ENCODE results near the gene GDF10. TPM values are rescaled to one million over a fixed set of nuclear protein-coding genes. Genes with fewer than 3 reads are reported as not detected.
A peak's percentile ranks its signal among the peaks of the same experiment; 100 is the strongest.

The GDF10 gene
- total RNA-seq, 1 donor from 2014 or later: 46.8 TPM

- Mint-ChIP-seq H3K36me3 (peaks cover 4% of the 10 kb centered on the region), H3K27ac (no peak overlapping the region), H3K4me3 (peak overlapping the region; percentile 20), H3K9me3 (no peaks in the 10 kb centered on the region), H3K4me1 (ENCODE audit: unreplicated experiment) (peaks cover 50% of the 10 kb centered on the region), H3K27me3 (peaks cover 83% of the 10 kb centered on the region)
- no peak for DNase-seq (ENCODE audit: extremely low spot score, unreplicated experiment)
- no peak for TF ChIP-seq CTCF (conservative IDR thresholded peaks at IDR 0.05)
Observed at GRCh38 chr10:47298715-47299114, 1.3 kb upstream of the GDF10 start.

- Mint-ChIP-seq H3K4me1 (ENCODE audit: unreplicated experiment) (peaks cover 45% of the 10 kb centered on the region), H3K9me3 (no peaks in the 10 kb centered on the region), H3K4me3 (peak overlapping the region; percentile 91), H3K36me3 (peaks cover 4% of the 10 kb centered on the region), H3K27me3 (peaks cover 81% of the 10 kb centered on the region), H3K27ac (no peak overlapping the region)
- no peak for DNase-seq (ENCODE audit: extremely low spot score, unreplicated experiment)
- TF ChIP-seq CTCF (conservative IDR thresholded peaks at IDR 0.05): peak; percentile 62
Observed at GRCh38 chr10:47300429-47300931, 483 bp downstream of the GDF10 start.

GRCh38 chr10:47301833-47302232 lies 1.8 kb downstream of the GDF10 start:
- H3K4me1 Mint-ChIP-seq (ENCODE audit: unreplicated experiment): peaks cover 36% of the 10 kb centered on the region
- TF ChIP-seq CTCF (conservative IDR thresholded peaks at IDR 0.05): no peak
- peak overlapping the region; percentile 91 for H3K4me3 Mint-ChIP-seq
- H3K9me3 Mint-ChIP-seq: no peaks in the 10 kb centered on the region
- H3K27ac Mint-ChIP-seq: no peak overlapping the region
- no peak for DNase-seq (ENCODE audit: extremely low spot score, unreplicated experiment)
- peaks cover 4% of the 10 kb centered on the region for H3K36me3 Mint-ChIP-seq
- H3K27me3 Mint-ChIP-seq: peaks cover 79% of the 10 kb centered on the region

GRCh38 chr10:47303105-47303504 lies 3.1 kb downstream of the GDF10 start:
- DNase-seq (ENCODE audit: extremely low spot score, unreplicated experiment): no peak
- Mint-ChIP-seq H3K4me1 (ENCODE audit: unreplicated experiment) (peaks cover 30% of the 10 kb centered on the region), H3K27ac (no peak overlapping the region), H3K9me3 (no peaks in the 10 kb centered on the region), H3K4me3 (peak overlapping the region; percentile 79), H3K36me3 (peaks cover 4% of the 10 kb centered on the region), H3K27me3 (peaks cover 72% of the 10 kb centered on the region)
- TF ChIP-seq CTCF (conservative IDR thresholded peaks at IDR 0.05): no peak

GRCh38 chr10:47303866-47304265 lies 3.9 kb downstream of the GDF10 start:
- Mint-ChIP-seq H3K9me3 (no peaks in the 10 kb centered on the region), H3K4me1 (ENCODE audit: unreplicated experiment) (peaks cover 34% of the 10 kb centered on the region), H3K36me3 (peaks cover 4% of the 10 kb centered on the region), H3K27ac (no peak overlapping the region), H3K27me3 (peaks cover 71% of the 10 kb centered on the region), H3K4me3 (peak overlapping the region; percentile 79)
- TF ChIP-seq CTCF (conservative IDR thresholded peaks at IDR 0.05): no peak
- no peak for DNase-seq (ENCODE audit: extremely low spot score, unreplicated experiment)

GRCh38 chr10:47305566-47305965 lies 5.6 kb downstream of the GDF10 start:
- no peak for DNase-seq (ENCODE audit: extremely low spot score, unreplicated experiment)
- Mint-ChIP-seq H3K36me3 (peaks cover 8% of the 10 kb centered on the region), H3K9me3 (no peaks in the 10 kb centered on the region), H3K4me3 (no peak overlapping the region), H3K27ac (no peak overlapping the region), H3K4me1 (ENCODE audit: unreplicated experiment) (peaks cover 37% of the 10 kb centered on the region), H3K27me3 (peaks cover 67% of the 10 kb centered on the region)
- TF ChIP-seq CTCF (conservative IDR thresholded peaks at IDR 0.05): no peak

Measured in type B pancreatic cell (in vitro differentiated cells).